HG03159 (cell line): Measurements from ENCODE around the gene NETO2.
A peak's percentile ranks its signal among the peaks of the same experiment; 100 is the strongest.

Experiments used
- ATAC-seq: cut with Tn5 transposase; IDR thresholded peaks from one replicate; pipeline ENCODE4 v1.9.1; 2021; ENCODE audit warnings: mild to moderate bottlenecking, moderate library complexity; ENCODE audit not compliant: unreplicated experiment

The NETO2 gene

GRCh38 chr16:47047524-47048203 is 96.1 kb downstream of the NETO2 start:
- no peak for ATAC-seq

GRCh38 chr16:47046726-47047523 is 96.8 kb downstream of the NETO2 start:
- ATAC-seq: no peak

GRCh38 chr16:47045459-47045858 is 98.3 kb downstream of the NETO2 start:
- ATAC-seq: no peak

GRCh38 chr16:47045023-47045422 is 98.7 kb downstream of the NETO2 start:
- no peak for ATAC-seq

GRCh38 chr16:47043970-47044684 is 99.6 kb downstream of the NETO2 start:
- ATAC-seq: no peak

- ATAC-seq: no peak
Measured at GRCh38 chr16:47043200-47043599, 100.5 kb downstream of the NETO2 start.

- ATAC-seq: peak; percentile 85
Measured at GRCh38 chr16:47037746-47038458, 105.8 kb downstream of the NETO2 start.

- peak; percentile 60 for ATAC-seq
Measured at GRCh38 chr16:47037396-47037745, 106.4 kb downstream of the NETO2 start.

GRCh38 chr16:47036201-47036600 is 107.5 kb downstream of the NETO2 start:
- no peak for ATAC-seq

- no peak for ATAC-seq
Measured at GRCh38 chr16:47035436-47035835, 108.3 kb downstream of the NETO2 start.

- no peak for ATAC-seq
Measured at GRCh38 chr16:47034455-47034854, 109.3 kb downstream of the NETO2 start.

GRCh38 chr16:47033176-47033575 is 110.6 kb downstream of the NETO2 start:
- ATAC-seq: no peak

GRCh38 chr16:47029724-47030123 is 114.0 kb downstream of the NETO2 start:
- ATAC-seq: no peak

- no peak for ATAC-seq
Measured at GRCh38 chr16:47028767-47029377, 114.9 kb downstream of the NETO2 start.
